Activated gamma-delta T cell treated with Interleukin-2 at 50 U/mL for 16 hours (primary cell): ENCODE data around the gene VPS54.

Experiments used
- DNase-seq: peaks from one replicate; pipeline ENCODE4 v3.0.0-alpha.2; 2020

VPS54 gene

GRCh38 chr2:63894167-63894566, 125.1 kb downstream of the VPS54 start:
- DNase-seq = no peak

DNA sequence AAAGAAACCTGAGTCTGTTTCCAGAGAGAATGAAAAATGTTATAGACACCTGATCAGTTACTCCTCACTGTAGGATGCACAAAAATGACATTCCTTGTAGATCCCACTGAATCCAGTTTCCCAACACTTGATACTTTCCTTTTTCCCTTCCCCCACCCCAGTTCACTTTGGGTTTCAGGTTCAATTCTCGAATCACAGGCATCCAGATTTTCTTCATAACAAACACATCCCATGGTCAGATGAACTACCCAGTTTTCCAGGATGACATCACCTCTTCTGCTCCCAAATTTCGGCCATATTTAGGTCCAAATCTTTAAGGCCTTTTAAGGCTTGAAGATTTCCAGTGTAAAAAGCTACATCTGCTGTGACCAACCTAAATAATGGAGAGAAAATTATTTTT, 126.1 kb downstream of the VPS54 start:
- DNase-seq = no peak

DNA sequence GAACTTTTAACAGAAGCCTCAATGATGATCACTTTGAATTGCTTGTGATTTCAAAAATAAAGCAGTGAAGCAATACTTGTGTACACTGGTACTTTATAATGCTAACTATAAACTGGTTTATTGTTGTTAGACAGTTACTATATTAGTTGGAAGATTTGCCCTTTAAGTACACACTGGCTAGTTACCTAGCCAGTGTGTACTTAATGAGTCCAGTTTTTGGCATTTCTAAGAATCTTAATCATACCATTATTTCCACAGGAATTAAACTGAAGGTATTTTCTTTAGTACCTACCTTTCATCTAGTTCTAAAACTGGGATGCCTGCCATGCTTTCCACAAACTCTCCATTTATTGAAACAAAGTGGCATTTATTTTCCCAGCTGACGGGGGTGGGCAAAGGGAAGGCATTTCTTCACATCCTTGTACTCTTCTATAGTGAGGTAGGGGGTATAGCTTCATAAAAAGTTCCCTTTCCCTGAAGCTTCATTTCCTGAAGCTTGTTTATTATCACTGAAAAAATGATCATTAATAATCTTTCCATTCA, 127.7 kb downstream of the VPS54 start:
- no peak for DNase-seq

GRCh38 chr2:63890678-63891077, 128.6 kb downstream of the VPS54 start:
- DNase-seq = no peak

GRCh38 chr2:63888490-63889402, 130.5 kb downstream of the VPS54 start:
- peak; percentile 12 for DNase-seq

GRCh38 chr2:63888053-63888452, 131.2 kb downstream of the VPS54 start:
- no peak for DNase-seq

- no peak for DNase-seq
Measured at GRCh38 chr2:63886445-63886844, 132.8 kb downstream of the VPS54 start.

DNA sequence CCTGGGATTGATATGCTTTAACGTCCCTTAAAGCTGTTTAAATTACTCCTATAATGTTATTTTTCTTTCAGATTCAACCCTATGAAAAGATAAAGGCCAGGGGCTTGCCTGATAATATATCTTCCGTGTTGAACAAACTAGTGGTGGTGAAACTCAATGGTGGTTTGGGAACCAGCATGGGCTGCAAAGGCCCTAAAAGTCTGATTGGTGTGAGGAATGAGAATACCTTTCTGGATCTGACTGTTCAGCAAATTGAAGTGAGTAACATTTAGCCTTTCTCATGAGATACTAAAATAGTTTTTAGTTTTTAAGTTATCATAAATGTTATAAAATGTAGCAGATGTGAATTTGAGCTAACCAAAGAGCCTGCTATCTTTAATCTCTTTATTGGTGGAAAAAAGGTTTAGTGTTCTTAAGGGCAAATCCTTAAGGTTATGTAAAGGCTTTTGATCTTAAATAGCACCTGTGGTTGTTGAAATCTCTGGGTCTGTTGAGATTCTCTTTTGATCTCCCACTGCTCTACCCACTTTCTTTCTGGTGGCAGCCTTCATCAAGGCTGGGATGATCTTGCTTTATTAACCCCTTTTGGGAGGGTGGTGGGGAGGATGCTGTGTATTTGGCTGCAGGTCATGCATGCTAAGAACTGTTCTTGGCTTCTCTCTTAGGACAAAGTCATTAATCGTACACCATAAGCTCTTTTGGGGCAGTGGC, 136.7 kb downstream of the VPS54 start:
- no peak for DNase-seq

- DNase-seq = no peak
Measured at GRCh38 chr2:63881205-63881604, 138.0 kb downstream of the VPS54 start.

GRCh38 chr2:63880625-63881024, 138.6 kb downstream of the VPS54 start:
- DNase-seq = no peak

DNA sequence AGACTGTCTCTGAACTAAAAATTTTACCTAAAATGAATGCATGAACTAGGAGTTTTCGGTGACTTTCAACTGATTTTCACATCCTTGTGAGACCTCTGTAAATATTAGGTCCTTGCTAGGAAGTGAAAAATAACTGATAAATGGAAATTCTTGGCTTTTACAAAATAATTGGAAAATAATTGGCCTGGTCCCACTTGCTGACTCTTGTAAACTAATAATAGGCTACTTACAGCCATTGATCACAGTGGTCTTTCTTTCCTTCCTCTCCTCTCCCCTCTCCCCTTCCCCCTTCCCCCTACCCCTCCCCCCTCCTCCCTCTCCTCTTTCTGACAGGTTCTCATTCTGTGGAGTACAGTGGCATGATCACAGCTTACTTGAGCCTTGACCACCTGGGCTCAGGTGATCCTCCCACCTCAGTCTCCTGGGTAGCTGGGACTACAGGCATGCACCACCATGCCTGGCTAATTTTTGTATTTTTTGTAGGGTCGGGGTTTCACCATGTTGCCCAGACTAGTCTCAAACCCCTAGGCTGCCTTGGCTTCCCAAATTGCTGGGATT, 139.3 kb downstream of the VPS54 start:
- DNase-seq = no peak

DNA sequence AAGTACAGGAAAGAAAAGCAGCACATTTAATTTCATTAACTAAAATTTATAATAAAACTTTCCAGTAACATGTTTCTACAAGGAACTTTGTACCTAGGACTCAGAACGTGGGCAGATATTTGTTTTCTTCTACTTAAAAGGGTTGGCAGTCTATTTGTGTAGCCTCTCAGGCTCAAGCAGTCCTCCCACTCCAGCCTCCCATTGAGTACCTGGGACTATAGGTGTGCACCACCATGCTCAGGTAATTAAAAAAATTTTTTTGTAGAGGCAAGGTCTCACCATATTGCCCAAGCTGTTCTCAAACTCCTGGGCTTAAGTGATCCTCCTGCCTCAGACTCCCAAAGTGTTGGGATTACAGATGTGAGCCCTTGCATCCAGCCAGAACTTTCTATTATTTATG, 140.7 kb downstream of the VPS54 start:
- no peak for DNase-seq

DNA sequence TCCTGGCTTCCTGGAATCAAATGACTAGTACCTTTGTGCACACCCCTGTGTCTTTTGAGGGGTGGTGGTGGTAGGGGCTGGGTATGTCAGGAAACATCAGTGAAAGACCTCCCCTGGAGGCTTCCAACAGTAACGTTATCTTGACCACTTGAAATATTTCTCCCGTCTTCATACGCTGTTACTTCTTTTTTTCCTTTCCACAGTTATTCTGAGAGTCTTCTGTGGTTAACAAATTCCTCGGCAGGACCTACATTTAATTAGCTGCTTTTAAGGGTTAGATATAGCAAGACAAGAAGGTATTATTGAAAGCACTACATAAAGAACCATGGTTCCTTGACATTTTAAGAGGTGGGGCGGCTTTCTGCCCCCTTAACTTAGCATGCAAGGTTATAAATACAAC, 142.9 kb downstream of the VPS54 start:
- DNase-seq = no peak

- no peak for DNase-seq
Measured at GRCh38 chr2:63875559-63876245, 143.5 kb downstream of the VPS54 start.

DNA sequence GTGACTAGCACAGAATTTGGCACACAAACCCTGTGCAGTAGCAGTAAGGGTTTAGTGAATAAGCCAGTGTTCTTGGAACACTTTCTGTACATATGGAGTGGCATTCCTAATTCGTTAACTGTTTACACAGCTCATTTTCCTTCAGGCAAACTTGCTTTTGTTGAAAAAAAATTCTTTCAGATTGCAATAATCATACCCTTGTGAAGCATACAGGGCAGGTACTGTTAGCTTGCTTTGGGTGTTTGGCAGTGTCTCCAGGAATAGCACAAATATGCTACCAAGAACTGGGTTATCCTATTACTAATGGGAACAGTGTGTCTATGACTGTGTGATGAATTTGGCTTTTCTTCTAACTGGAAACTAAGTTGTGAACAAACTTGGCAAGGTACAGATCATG, 144.1 kb downstream of the VPS54 start:
- no peak for DNase-seq

- DNase-seq = no peak
Measured at GRCh38 chr2:63874204-63875130, 144.8 kb downstream of the VPS54 start.

- DNase-seq = no peak
Measured at GRCh38 chr2:63872571-63873328, 146.5 kb downstream of the VPS54 start.

GRCh38 chr2:63871864-63872263, 147.4 kb downstream of the VPS54 start:
- DNase-seq = no peak

DNA sequence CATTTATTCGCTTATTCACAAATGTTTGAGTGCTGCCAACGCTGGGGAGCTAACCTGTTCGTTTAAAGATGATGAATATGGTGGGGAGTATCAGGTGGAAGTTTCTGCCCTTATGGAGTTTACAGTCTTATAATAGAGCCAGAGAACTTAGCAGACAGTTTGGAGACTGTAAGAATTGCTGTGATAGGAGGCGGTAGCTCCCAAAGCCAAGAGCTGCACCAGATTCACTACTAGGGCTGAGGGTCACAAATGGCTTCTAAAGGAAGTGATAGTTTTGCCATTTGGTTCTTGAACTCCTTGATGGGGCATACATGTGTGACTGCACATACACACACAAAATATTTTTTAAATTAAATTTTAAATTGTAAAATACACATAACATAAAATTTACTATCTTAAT, 148.5 kb downstream of the VPS54 start:
- no peak for DNase-seq

DNA sequence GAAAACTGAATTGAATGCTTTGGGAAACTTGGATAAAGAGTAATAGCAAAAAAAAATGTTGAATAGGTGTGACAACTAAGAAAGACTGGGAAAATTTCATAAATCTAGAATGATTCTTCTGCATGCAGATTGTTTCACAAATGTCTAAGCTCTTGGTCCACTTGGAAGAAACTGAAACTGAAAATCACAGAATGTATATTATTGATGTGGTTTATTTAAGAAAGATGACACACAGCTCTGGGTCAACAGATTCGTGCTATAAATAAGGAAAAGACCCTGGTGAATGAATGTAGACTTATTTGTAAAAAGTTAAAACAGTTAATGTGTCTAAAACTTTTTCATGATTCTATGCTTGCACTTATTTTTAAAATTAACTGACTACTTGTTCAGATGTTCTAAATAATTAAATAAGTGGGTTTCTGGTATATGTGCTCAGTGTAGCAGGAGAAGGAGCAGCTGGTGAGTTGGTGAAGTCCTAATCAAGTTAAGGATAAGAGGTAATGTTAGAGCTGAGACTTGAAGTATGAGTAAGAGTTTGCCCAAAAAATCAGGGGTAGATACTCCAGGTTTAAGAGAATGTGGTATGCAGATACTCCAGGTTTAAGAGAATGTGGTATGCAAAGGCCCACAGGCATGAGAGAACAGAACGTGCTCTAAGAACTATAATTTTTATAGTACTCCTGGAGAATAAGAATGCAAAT, 153.1 kb downstream of the VPS54 start:
- DNase-seq = no peak
